Ovary (tissue), 9 donors: ENCODE data around the gene ATF7IP2. TPM values are rescaled to one million over a fixed set of nuclear protein-coding genes. Genes with fewer than 3 reads are reported as not detected.

Source experiments
- DNase-seq, 5 donors: peaks; one replicate each; pipeline ENCODE4 v3.0.0-alpha.2; 2019 to 2020
- H3K27ac ChIP-seq, 2 donors: fragments of 200-600 bp; one replicate each; pipeline versions ENCODE4 v1.5.1 to v1.8.0; 2019 to 2022
- H3K27me3 ChIP-seq: fragments of 200-600 bp; one replicate; pipeline ENCODE4 v1.8.0; 2022
- H3K36me3 ChIP-seq: fragments of 200-600 bp; sonication (generic); one replicate; pipeline ENCODE4 v1.5.1; 2019
- H3K4me1 ChIP-seq: one replicate; pipeline ENCODE4 v1.8.1; 2013; ENCODE audit warnings: mild to moderate bottlenecking, moderate library complexity; ENCODE audit not compliant: insufficient read depth
- H3K4me3 ChIP-seq: fragments of 200-600 bp; sonication (generic); one replicate; pipeline ENCODE4 v1.5.1; 2017
- H3K9me3 ChIP-seq, 2 donors: fragments of 200-600 bp in 1 of 2; sonication (generic) in 1 of 2; one replicate each; pipeline versions ENCODE4 v1.5.1 to v1.8.1; 2013 to 2019; ENCODE audit warnings: mild to moderate bottlenecking in 1 of 2, moderate library complexity in 1 of 2
- CTCF ChIP-seq, 3 donors: fragments of 450-650 bp in 2 of 3; fragments of 200-600 bp in 1 of 3; IDR thresholded peaks; one replicate each; pipeline versions ENCODE4 v1.5.1 to v1.8.0; 2016 to 2022; ENCODE audit warnings: antibody characterized with exemption in 3 of 3, mild to moderate bottlenecking in 1 of 3
- EP300 ChIP-seq: sonication (generic); formaldehyde crosslinking; IDR thresholded peaks from one replicate; pipeline ENCODE4 v1.6.1; 2017; ENCODE audit warnings: antibody characterized with exemption
- POLR2A ChIP-seq: fragments of 450-650 bp; IDR thresholded peaks from one replicate; pipeline ENCODE4 v1.6.1; 2017; ENCODE audit warnings: antibody characterized with exemption, mild to moderate bottlenecking, moderate library complexity
- WGBS, 3 donors: extraction: QIAGEN DNeasy Blood & Tissue Kit in 1 of 3; methylation state at CpG; one replicate each; pipeline versions ENCODE4 v1.1.5 to v1.1.7; 2013 to 2017; 5-methylcytosine and 5-hydroxymethylcytosine counted together
- intact Hi-C, 4 donors: fragments of 100-400 bp; cut with DNase I; formaldehyde crosslinking; loops; one replicate each; pipeline versions ENCODE4 v1.11.0 to v1.15.1; 2022 to 2023
- polyA plus RNA-seq, 2 donors: library from polyadenylated mRNA; stranded (reverse); fragments of 200-250 nt in 1 of 2; fragments of 350-450 nt in 1 of 2; fragmentation: Illumina TruSeq in 1 of 2; extraction: RNeasy Lipid Tissue Mini Kit (QIAGEN cat#74804) in 1 of 2; gene quantifications; one replicate each; pipeline ENCODE4 v1.2.3, GENCODE V29; 2013 to 2014
- total RNA-seq, 7 donors: library from RNA; depleted of rRNA in 2 of 7; stranded (reverse); fragments of >200 nt in 2 of 7; fragmentation: NEBNext Ultra II Directional in 3 of 7; extraction: Animal tissue kit (Norgen Biotek cat#: 25700) in 3 of 7; gene quantifications; one replicate each; pipeline versions ENCODE4 v1.1.0 to v1.2.4, GENCODE V29; 2016 to 2023
- donor health status: DM: no; HTN: no; CAD: no; lungs with moderate emphysema.
- donor health status: DM: no; HTN: no; CAD: no.
- donor health status: Bipolar disorder and iron deficiency.
- donor health status: DM: yes; HTN: yes; CAD: no.
- donor health status: DM: no; HTN: no; CAD: no.
- donor health status: DM: yes; HTN: yes; CAD: no.

Gene ATF7IP2
- total and polyA plus RNA-seq, 9 donors, result 3.5 to 20.8 (median 8.8) TPM

DNA sequence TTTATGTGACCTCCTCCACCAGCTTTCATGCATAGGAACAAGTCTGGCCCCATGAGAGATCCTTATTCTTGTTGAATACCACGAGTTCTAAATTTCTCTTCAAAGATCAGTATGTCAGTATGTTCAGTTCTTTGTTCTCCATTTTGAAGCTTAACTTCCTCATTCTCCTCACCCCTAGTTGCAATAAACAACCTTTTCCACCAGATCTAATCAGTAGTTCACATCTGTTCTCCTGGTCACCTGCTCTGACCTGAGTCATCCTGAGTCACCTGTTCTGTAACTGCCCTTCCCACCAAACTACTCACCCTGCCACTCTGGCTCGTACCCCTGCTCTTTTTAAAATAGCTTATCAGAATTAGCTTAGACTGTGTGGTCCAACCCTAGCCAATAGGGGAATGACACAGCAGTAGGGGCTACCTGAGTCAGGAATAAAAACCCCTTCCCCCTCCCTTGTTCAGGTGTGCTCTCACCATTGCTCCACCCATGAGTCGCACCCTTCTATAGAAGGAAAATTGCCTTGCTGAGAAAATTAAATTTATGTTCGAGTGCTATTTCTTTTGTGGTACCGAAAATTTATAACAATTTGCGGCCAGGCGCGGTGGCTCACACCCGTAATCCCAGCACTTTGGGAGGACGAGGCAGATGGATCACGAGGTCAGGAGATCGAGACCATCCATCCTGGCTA is 100.0 kb downstream of the ATF7IP2 start:
- Histone ChIP-seq H3K27ac (no peak overlapping the region), H3K4me3 (no peak overlapping the region), H3K4me1 (no peaks in the 10 kb centered on the region), H3K9me3 (no peaks in the 10 kb centered on the region), H3K27me3 (no peaks in the 10 kb centered on the region), H3K36me3 (no peaks in the 10 kb centered on the region)
- intact Hi-C loops, result no loop called here
- DNase-seq, result no peak
- 97 to 98% (median 97%) methylated on average over 12 of the region's 12 CpGs for WGBS, 3 donors
- TF ChIP-seq CTCF (IDR thresholded peaks at IDR 0.05) (no peak), POLR2A (no peak), EP300 (no peak)

GRCh38 chr16:10490141-10490540 is 104.3 kb downstream of the ATF7IP2 start:
- Histone ChIP-seq H3K9me3 (peaks cover 0 to 3% of the 10 kb centered on the region in 2 donors), H3K27ac (no peak overlapping the region), H3K4me1 (no peaks in the 10 kb centered on the region), H3K4me3 (no peak overlapping the region), H3K27me3 (no peaks in the 10 kb centered on the region), H3K36me3 (no peaks in the 10 kb centered on the region)
- TF ChIP-seq CTCF (IDR thresholded peaks at IDR 0.05) (no peak), EP300 (no peak), POLR2A (no peak)
- no peak for DNase-seq
- intact Hi-C loops, result no loop called here
- WGBS, 3 donors, result 18 to 39% (median 23%) methylated on average over 1 of the region's 1 CpG

- Histone ChIP-seq H3K27me3 (no peaks in the 10 kb centered on the region), H3K9me3 (peaks cover 0 to 3% of the 10 kb centered on the region in 2 donors), H3K27ac (no peak overlapping the region), H3K4me1 (no peaks in the 10 kb centered on the region), H3K4me3 (no peak overlapping the region), H3K36me3 (no peaks in the 10 kb centered on the region)
- intact Hi-C loops, result no loop called here
- TF ChIP-seq CTCF (IDR thresholded peaks at IDR 0.05) (no peak), EP300 (no peak), POLR2A (no peak)
- no peak for DNase-seq
- 94 to 99% (median 95%) methylated on average over 8 of the region's 8 CpGs for WGBS, 3 donors
Observed at GRCh38 chr16:10493276-10493675, 107.4 kb downstream of the ATF7IP2 start.

DNA sequence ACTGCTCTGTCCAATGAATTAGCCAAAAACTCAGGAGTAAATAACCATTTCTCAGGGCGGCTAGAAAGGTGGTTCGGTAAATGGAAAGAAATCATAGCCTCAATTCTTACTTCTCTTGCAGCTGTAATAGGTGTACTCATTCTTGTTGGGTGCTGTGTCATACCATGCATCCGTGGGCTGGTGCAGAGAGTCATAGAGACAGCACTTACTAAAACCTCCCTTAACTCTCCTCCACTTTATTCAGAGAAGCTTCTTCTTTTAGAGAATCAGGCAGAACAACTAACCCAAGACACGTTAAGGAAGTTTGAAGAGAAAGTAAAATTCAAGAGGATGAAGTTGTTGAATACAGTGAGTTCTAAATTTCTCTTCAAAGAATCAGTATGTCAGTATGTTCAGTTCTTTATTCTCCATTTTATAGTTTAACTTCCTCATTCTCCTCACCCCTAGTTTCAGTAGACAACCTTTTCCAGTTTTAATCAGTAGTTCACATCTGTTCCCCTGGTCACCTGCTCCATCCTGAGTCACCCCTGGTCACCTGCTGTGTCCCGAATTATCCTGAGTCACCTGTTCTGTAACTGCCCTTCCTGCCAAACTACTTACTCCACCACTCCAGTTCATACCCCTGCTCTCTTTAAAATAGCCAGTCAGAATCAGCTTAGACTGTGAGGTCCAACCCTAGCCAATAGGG is 108.6 kb downstream of the ATF7IP2 start:
- DNase-seq, result no peak
- Histone ChIP-seq H3K4me1 (no peaks in the 10 kb centered on the region), H3K27ac (no peak overlapping the region), H3K4me3 (no peak overlapping the region), H3K36me3 (no peaks in the 10 kb centered on the region), H3K9me3 (peaks cover 0 to 3% of the 10 kb centered on the region in 2 donors), H3K27me3 (no peaks in the 10 kb centered on the region)
- no peak for TF ChIP-seq EP300
- TF ChIP-seq POLR2A, result no peak
- TF ChIP-seq CTCF (IDR thresholded peaks at IDR 0.05), result no peak
- intact Hi-C loops, result no loop called here
- WGBS, 3 donors, result 77 to 84% (median 78%) methylated on average over 5 of the region's 5 CpGs
